Loucy (cell line): ENCODE measurements around the gene FGF10.

Experiments
- H2AFZ ChIP-seq: fragments of 200-600 bp; sonication (generic); 2 replicates; pipeline ENCODE4 v1.6.0; 2016; ENCODE audit warnings: antibody characterized with exemption, mild to moderate bottlenecking, low read length, moderate library complexity
- H3F3A ChIP-seq: fragments of 200-600 bp; 2 replicates; pipeline ENCODE4 v1.6.0; 2016; ENCODE audit warnings: antibody characterized with exemption, low read depth, mild to moderate bottlenecking
- H3K27me3 ChIP-seq: fragments of 200-600 bp; sonication (generic); 2 replicates; pipeline ENCODE4 v1.6.1; 2014; ENCODE audit warnings: low read length, mild to moderate bottlenecking; ENCODE audit not compliant: insufficient read depth, poor library complexity, severe bottlenecking
- H3K36me3 ChIP-seq: fragments of 200-600 bp; sonication (generic); 2 replicates; pipeline ENCODE4 v1.6.1; 2016; ENCODE audit warnings: low read length; ENCODE audit not compliant: insufficient read depth
- H3K4me1 ChIP-seq: fragments of 200-600 bp; sonication (generic); 2 replicates; pipeline ENCODE4 v1.5.1; 2014; ENCODE audit warnings: low read length, mild to moderate bottlenecking; ENCODE audit not compliant: insufficient read depth, poor library complexity, severe bottlenecking
- H3K4me2 ChIP-seq: fragments of 200-600 bp; sonication (generic); 2 replicates; pipeline ENCODE4 v1.6.0; 2014; ENCODE audit warnings: antibody characterized with exemption, low read length, low read depth, mild to moderate bottlenecking; ENCODE audit not compliant: poor library complexity, severe bottlenecking
- H3K4me3 ChIP-seq: fragments of 200-600 bp; sonication (generic); 2 replicates; pipeline ENCODE4 v1.5.1; 2014; ENCODE audit warnings: low read length, mild to moderate bottlenecking, mixed read lengths; ENCODE audit not compliant: poor library complexity, severe bottlenecking
- H3K79me2 ChIP-seq: fragments of 200-600 bp; sonication (generic); 2 replicates; pipeline ENCODE4 v1.6.1; 2014; ENCODE audit warnings: low read length; ENCODE audit not compliant: insufficient read depth
- H3K9ac ChIP-seq: fragments of 200-600 bp; sonication (generic); 2 replicates; pipeline ENCODE4 v1.6.0; 2014; ENCODE audit warnings: mild to moderate bottlenecking, low read depth, low read length, moderate library complexity; ENCODE audit not compliant: poor library complexity, severe bottlenecking
- H3K9me2 ChIP-seq: fragments of 200-600 bp; sonication (generic); replicated peaks from 2 replicates; pipeline ENCODE4 v1.6.1; 2016; ENCODE audit warnings: low read depth, low read length, mixed read lengths
- H3K9me3 ChIP-seq: fragments of 200-600 bp; sonication (generic); 2 replicates; pipeline ENCODE4 v1.6.1; 2014; ENCODE audit warnings: mild to moderate bottlenecking, antibody characterized with exemption, low read length, low read depth; ENCODE audit not compliant: insufficient read depth
- H4K20me1 ChIP-seq: fragments of 200-600 bp; sonication (generic); 2 replicates; pipeline ENCODE4 v1.6.0; 2014; ENCODE audit warnings: antibody characterized with exemption, low read length, mild to moderate bottlenecking; ENCODE audit not compliant: insufficient read depth, poor library complexity, severe bottlenecking
- CTCF ChIP-seq: fragments of 200-600 bp; sonication (generic); conservative IDR thresholded peaks from 2 replicates; pipeline ENCODE4 v1.5.1; 2014; ENCODE audit warnings: mild to moderate bottlenecking, antibody characterized with exemption, low read length
- EZH2phosphoT487 ChIP-seq: fragments of 200-600 bp; IDR thresholded peaks from 2 replicates; pipeline ENCODE4 v1.6.1; 2018; ENCODE audit warnings: antibody characterized with exemption, mild to moderate bottlenecking, moderate library complexity, borderline replicate concordance

FGF10 gene

GRCh38 chr5:44321144-44321725 lies 68.0 kb downstream of the FGF10 start:
- Histone ChIP-seq H4K20me1 (no peaks in the 10 kb centered on the region), H3K9me3 (no peaks in the 10 kb centered on the region), H3K36me3 (no peaks in the 10 kb centered on the region), H3K27me3 (no peaks in the 10 kb centered on the region), H3K9me2 (no peaks in the 10 kb centered on the region), H3K4me2 (no peak overlapping the region), H2AFZ (no peak overlapping the region), H3K9ac (no peak overlapping the region), H3K4me1 (no peaks in the 10 kb centered on the region), H3K4me3 (no peak overlapping the region), H3F3A (no peaks in the 10 kb centered on the region), H3K79me2 (no peaks in the 10 kb centered on the region)
- TF ChIP-seq EZH2phosphoT487 (no peak), CTCF (no peak)

GRCh38 chr5:44320188-44320587 lies 69.0 kb downstream of the FGF10 start:
- Histone ChIP-seq H3K9me3 (no peaks in the 10 kb centered on the region), H3K9ac (no peak overlapping the region), H3K4me1 (no peaks in the 10 kb centered on the region), H3F3A (no peaks in the 10 kb centered on the region), H3K4me3 (no peak overlapping the region), H3K9me2 (no peaks in the 10 kb centered on the region), H4K20me1 (no peaks in the 10 kb centered on the region), H3K36me3 (no peaks in the 10 kb centered on the region), H2AFZ (no peak overlapping the region), H3K4me2 (no peak overlapping the region), H3K27me3 (no peaks in the 10 kb centered on the region), H3K79me2 (no peaks in the 10 kb centered on the region)
- TF ChIP-seq EZH2phosphoT487: no peak
- TF ChIP-seq CTCF: no peak

- no peak overlapping the region for H2AFZ ChIP-seq
- no peak overlapping the region for H3K4me3 ChIP-seq
- no peaks in the 10 kb centered on the region for H3K4me1 ChIP-seq
- no peaks in the 10 kb centered on the region for H3K36me3 ChIP-seq
- H3K79me2 ChIP-seq: no peaks in the 10 kb centered on the region
- H3K9ac ChIP-seq: no peak overlapping the region
- no peaks in the 10 kb centered on the region for H4K20me1 ChIP-seq
- H3K27me3 ChIP-seq: no peaks in the 10 kb centered on the region
- no peak overlapping the region for H3K4me2 ChIP-seq
- no peaks in the 10 kb centered on the region for H3K9me3 ChIP-seq
- H3F3A ChIP-seq: no peaks in the 10 kb centered on the region
- TF ChIP-seq CTCF (no peak), EZH2phosphoT487 (no peak)
- no peaks in the 10 kb centered on the region for H3K9me2 ChIP-seq
Measured at GRCh38 chr5:44318883-44319282, 70.3 kb downstream of the FGF10 start.
